ENCODE results near the gene C2orf92.

DNA sequence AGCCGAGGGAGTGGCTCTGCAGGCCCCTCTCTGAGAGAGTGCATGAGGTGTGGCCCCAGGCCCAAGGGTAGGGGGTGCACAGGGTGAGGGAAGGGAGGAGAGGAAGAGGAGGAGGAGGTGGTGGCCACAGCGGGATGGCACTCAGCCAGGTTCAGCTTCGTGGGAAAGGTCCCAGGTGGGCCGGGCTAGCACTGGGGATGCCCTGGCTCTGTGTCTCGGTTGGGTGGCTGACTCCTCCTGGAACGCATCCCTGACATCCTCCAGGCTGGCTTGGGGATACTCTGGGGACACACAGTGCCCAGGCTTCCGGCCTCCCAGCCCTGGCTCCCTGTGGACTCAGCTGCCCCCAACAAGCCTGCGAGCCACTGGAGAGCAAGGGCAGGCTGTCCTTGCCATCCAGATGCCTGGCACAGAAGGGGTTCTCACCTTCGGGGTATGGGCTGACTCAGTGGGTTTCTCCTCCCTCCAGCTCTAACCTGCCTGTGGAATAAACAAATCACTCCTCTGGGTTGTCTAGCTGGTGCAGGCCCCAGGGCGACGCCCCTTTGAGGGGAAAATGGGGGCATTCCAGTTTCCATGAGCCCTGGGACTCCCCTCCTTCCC, 43.3 kb downstream of the C2orf92 start:
- TF ChIP-seq, protein P1, sequence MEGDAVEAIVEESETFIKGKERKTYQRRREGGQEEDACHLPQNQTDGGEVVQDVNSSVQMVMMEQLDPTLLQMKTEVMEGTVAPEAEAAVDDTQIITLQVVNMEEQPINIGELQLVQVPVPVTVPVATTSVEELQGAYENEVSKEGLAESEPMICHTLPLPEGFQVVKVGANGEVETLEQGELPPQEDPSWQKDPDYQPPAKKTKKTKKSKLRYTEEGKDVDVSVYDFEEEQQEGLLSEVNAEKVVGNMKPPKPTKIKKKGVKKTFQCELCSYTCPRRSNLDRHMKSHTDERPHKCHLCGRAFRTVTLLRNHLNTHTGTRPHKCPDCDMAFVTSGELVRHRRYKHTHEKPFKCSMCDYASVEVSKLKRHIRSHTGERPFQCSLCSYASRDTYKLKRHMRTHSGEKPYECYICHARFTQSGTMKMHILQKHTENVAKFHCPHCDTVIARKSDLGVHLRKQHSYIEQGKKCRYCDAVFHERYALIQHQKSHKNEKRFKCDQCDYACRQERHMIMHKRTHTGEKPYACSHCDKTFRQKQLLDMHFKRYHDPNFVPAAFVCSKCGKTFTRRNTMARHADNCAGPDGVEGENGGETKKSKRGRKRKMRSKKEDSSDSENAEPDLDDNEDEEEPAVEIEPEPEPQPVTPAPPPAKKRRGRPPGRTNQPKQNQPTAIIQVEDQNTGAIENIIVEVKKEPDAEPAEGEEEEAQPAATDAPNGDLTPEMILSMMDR (conservative IDR thresholded peaks at IDR 0.05; ENCODE audit: low read length) = no peak
- no peak for TF ChIP-seq EZH2phosphoT487 (IDR thresholded peaks at IDR 0.05; ENCODE audit: borderline replicate concordance, low read depth, low read length)
